Hair follicle dermal papilla cell (primary cell): ENCODE results near the gene PREP. TPM values are rescaled to one million over a fixed set of nuclear protein-coding genes. Genes with fewer than 3 reads are reported as not detected.

Experiments
- total RNA-seq: library from RNA; depleted of rRNA; stranded (reverse); fragments of >200 nt; gene quantifications from 2 replicates; pipeline ENCODE4 v1.2.3, GENCODE V29; 2012

The PREP gene
- total RNA-seq, result 19.6 and 21.6 TPM in 2 replicates

DNA sequence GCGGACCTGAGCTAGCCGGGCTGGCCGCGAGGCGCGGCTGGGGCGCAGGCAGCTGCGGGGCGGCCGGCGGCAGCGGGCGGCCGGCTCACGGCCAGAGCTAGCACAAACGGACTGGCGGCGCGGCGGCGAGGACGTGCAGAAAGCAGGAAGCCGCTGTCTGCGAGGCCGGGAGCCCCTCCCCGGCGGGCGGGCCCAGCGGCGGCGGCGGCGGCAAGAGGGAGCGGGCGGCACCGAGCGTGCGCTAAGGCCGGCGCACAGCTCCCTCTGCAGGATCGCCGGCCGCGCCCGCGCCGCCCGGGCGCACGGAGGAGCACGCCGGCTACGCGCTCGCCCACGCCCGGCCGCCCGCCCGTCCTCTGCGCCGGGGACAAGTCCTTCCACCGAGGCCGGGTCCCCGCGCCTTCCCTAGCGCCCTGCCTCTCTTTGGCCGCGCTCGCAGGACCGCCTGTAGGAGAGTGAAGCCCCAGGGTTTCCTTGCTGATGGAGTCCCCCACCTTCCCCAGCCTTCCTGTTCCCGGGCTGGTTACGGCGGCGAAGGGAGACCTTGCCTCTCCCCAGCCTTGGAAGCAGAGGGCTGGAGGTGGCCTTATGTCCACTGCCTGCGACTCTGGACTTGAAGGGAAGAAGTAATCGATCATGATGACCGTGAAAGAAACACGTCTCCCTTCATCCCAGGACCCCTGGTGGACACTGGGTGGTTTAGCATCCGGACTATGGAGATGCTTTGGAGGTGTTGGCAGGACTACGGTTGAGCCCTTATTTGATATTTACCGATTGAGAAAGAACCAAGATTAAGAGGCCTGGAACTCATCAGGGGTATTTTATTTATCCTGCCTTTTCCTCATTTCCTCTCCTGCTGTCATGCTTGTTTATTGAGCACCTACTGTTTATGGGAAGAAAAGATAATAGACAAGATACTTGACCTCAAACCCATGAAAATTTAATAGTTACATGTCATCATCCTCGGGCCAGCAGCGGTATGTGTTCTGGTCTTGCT, at the start of gene PREP:
PREP (minus strand) TSS at position 144 of the 997 bp plus-strand sequence. CDS start 191 bp downstream, outside the sequence.

Other genes with a start within 250 kb of the PREP start
- 46.9 and 50.3 TPM in 2 replicates for gene POPDC3, start 223.1 kb downstream of the PREP start, total RNA-seq